K562 (cell line): ENCODE results near the gene METAP1. TPM values are rescaled to one million over a fixed set of nuclear protein-coding genes. Genes with fewer than 3 reads are reported as not detected.

Experiments
- ATAC-seq: fragments of 200-7000 bp; cut with Tn5 transposase; 3 replicates; pipeline ENCODE4 v1.9.1; 2020; ENCODE audit warnings: moderate library complexity
- BruUV-seq: library from RNA; stranded (reverse); fragments of 400-500 nt; replicated peaks from 2 replicates; lab custom pipeline; 2021; lab: Mats Ljungman, UMichigan
- CTCF ChIA-PET: fragments of 300-600 bp; formaldehyde crosslinking; extraction: SDS; loops from one replicate; lab custom pipeline; 2021; ENCODE audit warnings: low intra/inter-chr PET ratio; lab: Yijun Ruan, JAX
- POLR2A ChIA-PET: fragments of 300-600, 350-650 bp; sonication (Branson Sonifier 250); formaldehyde crosslinking; extraction: SDS; loops from one replicate; lab custom pipeline; 2021; ENCODE audit warnings: antibody characterized with exemption, inconsistent platforms; lab: Yijun Ruan, JAX
- DNase-seq, 4 experiments: peaks; one replicate each; pipeline versions ENCODE4 v3.0.0 to v3.0.0-alpha.2; 2011 to 2018; ENCODE audit warnings: low spot score in 3 of 4, mixed read lengths in 3 of 4; ENCODE audit errors: extremely low read depth in 1 of 4
- FAIRE-seq: peaks from 2 replicates; lab custom pipeline; 2011; peaks lifted over from hg19 to GRCh38; lab: Jason Lieb, UNC
- H2AFZ ChIP-seq: 2 replicates; pipeline ENCODE4 v1.6.0; 2011; ENCODE audit warnings: low read depth, low read length, control low read depth, inconsistent platforms
- H3K27ac ChIP-seq: fragments of 200-600 bp; 3 replicates; pipeline ENCODE4 v1.8.0; 2011; ENCODE audit warnings: low read depth, mild to moderate bottlenecking, control low read depth, inconsistent platforms, low read length, moderate library complexity, mixed read lengths; ENCODE audit errors: extremely low read depth
- H3K27me3 ChIP-seq, 2 experiments: fragments of 300-600 bp in 1 of 2; 2 replicates in 1 of 2; 3 replicates in 1 of 2; pipeline versions ENCODE4 v1.6.0 to v1.8.0; 2011; ENCODE audit warnings: inconsistent platforms in 2 of 2, low read length in 2 of 2, mild to moderate bottlenecking in 1 of 2, mixed read lengths in 1 of 2, moderate library complexity in 1 of 2; ENCODE audit not compliant: control insufficient read depth in 2 of 2, insufficient read depth in 2 of 2
- H3K36me3 ChIP-seq: fragments of 300-600 bp; 3 replicates; pipeline ENCODE4 v1.8.0; 2011; ENCODE audit warnings: mild to moderate bottlenecking, low read length, inconsistent platforms; ENCODE audit not compliant: control insufficient read depth, insufficient read depth
- H3K4me1 ChIP-seq, 2 experiments: fragments of 200-600 bp in 1 of 2; replicated peaks in 1 of 2; 2 replicates in 1 of 2; 3 replicates in 1 of 2; pipeline versions ENCODE4 v1.5.1 to v1.8.0; 2011; ENCODE audit warnings: inconsistent platforms in 2 of 2, low read length in 2 of 2, mild to moderate bottlenecking in 1 of 2, mixed read lengths in 1 of 2, moderate library complexity in 1 of 2; ENCODE audit not compliant: control insufficient read depth in 2 of 2, insufficient read depth in 2 of 2
- H3K4me2 ChIP-seq: 2 replicates; pipeline ENCODE4 v1.6.1; 2011; ENCODE audit warnings: low read length, control low read depth, inconsistent platforms, mixed read lengths; ENCODE audit not compliant: insufficient read depth
- H3K4me3 ChIP-seq: fragments of 200-600 bp; sonication (generic), shearing (Covaris generic); 2 replicates; pipeline ENCODE4 v1.5.1; 2016; ENCODE audit warnings: control low read depth, inconsistent platforms
- H3K79me2 ChIP-seq: fragments of 200-600 bp; 3 replicates; pipeline ENCODE4 v1.8.0; 2011; ENCODE audit warnings: low read length, inconsistent platforms; ENCODE audit not compliant: control insufficient read depth, insufficient read depth
- H3K9ac ChIP-seq, 2 experiments: 2 replicates each; pipeline versions ENCODE4 v1.6.0 to v1.6.1; 2011; ENCODE audit warnings: low read depth in 2 of 2, low read length in 2 of 2, control low read depth in 1 of 2, inconsistent platforms in 1 of 2, mild to moderate bottlenecking in 1 of 2, mixed read lengths in 1 of 2; ENCODE audit not compliant: insufficient read depth in 1 of 2
- H3K9me1 ChIP-seq: one replicate; pipeline ENCODE4 v1.6.0; 2011; ENCODE audit warnings: inconsistent platforms, mild to moderate bottlenecking, low read length, moderate library complexity; ENCODE audit not compliant: control insufficient read depth, insufficient read depth
- H3K9me3 ChIP-seq: replicated peaks from 2 replicates; pipeline ENCODE4 v1.5.1; 2011; ENCODE audit warnings: low read depth, low read length, inconsistent platforms; ENCODE audit not compliant: control insufficient read depth, insufficient read depth
- H4K20me1 ChIP-seq: replicated peaks from 2 replicates; pipeline ENCODE4 v1.6.1; 2011; ENCODE audit warnings: low read length, inconsistent platforms, mixed read lengths; ENCODE audit not compliant: control insufficient read depth, insufficient read depth
- DLX4 ChIP-seq: fragments of 250-450 bp; sonication (Bioruptor Pico); IDR thresholded peaks from 2 replicates; pipeline ENCODE4 v1.6.1; 2021; ENCODE audit warnings: mild to moderate bottlenecking
- MEF2D ChIP-seq: conservative IDR thresholded peaks from 2 replicates; pipeline ENCODE4 v1.6.1; 2016; ENCODE audit warnings: low read depth, missing genetic modification characterization, missing compliant biosample characterization
- SMAD1 ChIP-seq: fragments of 150-350 bp; IDR thresholded peaks from 2 replicates; pipeline ENCODE4 v1.6.1; 2014; ENCODE audit warnings: low read length, low read depth; ENCODE audit not compliant: partially characterized antibody
- SMARCC2 ChIP-seq: fragments of 450-650 bp; IDR thresholded peaks from 2 replicates; pipeline ENCODE4 v1.6.1; 2017; ENCODE audit warnings: antibody characterized with exemption, moderate library complexity, mild to moderate bottlenecking, low read depth
- SPI1 ChIP-seq: IDR thresholded peaks from 2 replicates; pipeline ENCODE4 v1.6.1; 2011; ENCODE audit warnings: low read depth, low read length, control low read depth, borderline replicate concordance
- WGBS: fragments of 100-300 bp; shearing (Covaris generic); methylation state at CpG from one replicate; pipeline ENCODE4 v1.1.6; 2016; ENCODE audit warnings: low coverage, mixed read lengths; ENCODE audit not compliant: insufficient coverage; ENCODE audit errors: missing lambda C conversion rate; 5-methylcytosine and 5-hydroxymethylcytosine counted together
- in situ Hi-C: fragments of 300-500 bp; cut with MboI; formaldehyde crosslinking; loops from 4 replicates; pipeline ENCODE4 v1.15.0; 2018; ENCODE audit warnings: inconsistent platforms, mixed read lengths
- intact Hi-C: fragments of 100-400 bp; cut with micrococcal nuclease; formaldehyde crosslinking; loops from 2 replicates; pipeline ENCODE4 v1.14.2; 2022
- polyA plus RNA-seq, 8 experiments: library from polyadenylated mRNA; depleted of rRNA in 4 of 8; stranded (reverse) in 5 of 8; unstranded in 3 of 8; fragments of >200 nt; fragmentation: Nextera tagmentation in 2 of 8; fragmentation: Illumina TruSeq in 1 of 8; extraction: Ambion mirVana in 2 of 8; extraction: Trizol in 1 of 8; gene quantifications; 2 replicates each; pipeline versions ENCODE4 v1.2.1 to v1.2.3, GENCODE V29; 2011 to 2014; ENCODE audit warnings: inconsistent platforms in 1 of 8, missing spikeins in 1 of 8
- total RNA-seq, 7 experiments: library from RNA; depleted of rRNA in 6 of 7; stranded (reverse); fragments of >200 nt in 6 of 7; fragmentation: Illumina TruSeq in 2 of 7; extraction: Trizol in 2 of 7; gene quantifications; 2 replicates each; pipeline versions ENCODE4 v1.2.1 to v1.2.3, GENCODE V29; 2011 to 2021; ENCODE audit warnings: low replicate concordance in 1 of 7
- TF ChIP-seq, protein P1 (sequence below): sonication (generic); formaldehyde crosslinking; IDR thresholded peaks from 2 replicates; pipeline ENCODE4 v1.8.0; 2022; ENCODE audit warnings: missing genetic modification reagents, mild to moderate bottlenecking, moderate library complexity, borderline replicate concordance

Gene METAP1
- total and polyA plus RNA-seq, 9 of the 15 experiments (the other 6 are each of a cell fraction or from before 2014, with no cell fraction given): 31.4 to 77.6 (median 59.5) TPM

GRCh38 chr4:99100876-99101275 lies 105.4 kb downstream of the METAP1 start:
- CTCF ChIA-PET: no interaction called here
- WGBS: 83% methylated on average over 1 of the region's 1 CpG

DNA sequence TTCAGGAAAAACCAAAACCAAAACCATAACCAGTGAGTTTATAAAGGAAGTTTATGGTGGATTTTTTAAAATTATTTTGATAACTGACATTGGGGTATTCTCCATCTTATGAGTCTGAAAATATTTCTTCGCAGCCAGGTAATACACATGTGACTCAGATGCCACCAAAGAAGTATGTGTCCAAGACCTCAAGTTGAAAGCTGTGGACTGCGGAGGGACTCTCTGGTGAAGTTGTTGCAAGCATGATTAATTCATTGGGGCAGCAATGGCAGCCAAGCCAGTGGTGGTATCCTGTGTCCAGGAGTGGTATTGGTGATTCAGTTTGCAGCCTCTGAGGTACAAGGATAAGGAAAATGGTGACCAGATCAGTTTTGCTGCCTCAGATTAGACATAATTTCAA lies 107.1 kb downstream of the METAP1 start:
- Histone ChIP-seq H3K79me2 (no peaks in the 10 kb centered on the region; the same call in 2 of the 3 replicates), H3K36me3 (no peaks in the 10 kb centered on the region), H3K4me2 (no peak overlapping the region), H3K9me1 (no peaks in the 10 kb centered on the region), H4K20me1 (no peaks in the 10 kb centered on the region), H3K9me3 (no peaks in the 10 kb centered on the region), H3K4me1 (peaks cover 0 to 4% of the 10 kb centered on the region in 2 experiments; a peak in 3 of 5 replicates), H2AFZ (no peak overlapping the region), H3K4me3 (no peak overlapping the region), H3K27me3 (no peaks in the 10 kb centered on the region), H3K27ac (no peak overlapping the region)
- BruUV-seq: no TSS peak
- DNase-seq (no peak), FAIRE-seq (no peak), ATAC-seq (no peak)
- in situ Hi-C loops: no loop called here
- POLR2A ChIA-PET: interaction anchor here (0.6 kb wide), 1 partner anchor 230 kb away, joined by 4 read pairs; no protein-coding TSS in a partner anchor
- TF ChIP-seq DLX4 (CRISPR knock-in tag) (no peak), SPI1 (no peak)
- TF ChIP-seq, protein P1, sequence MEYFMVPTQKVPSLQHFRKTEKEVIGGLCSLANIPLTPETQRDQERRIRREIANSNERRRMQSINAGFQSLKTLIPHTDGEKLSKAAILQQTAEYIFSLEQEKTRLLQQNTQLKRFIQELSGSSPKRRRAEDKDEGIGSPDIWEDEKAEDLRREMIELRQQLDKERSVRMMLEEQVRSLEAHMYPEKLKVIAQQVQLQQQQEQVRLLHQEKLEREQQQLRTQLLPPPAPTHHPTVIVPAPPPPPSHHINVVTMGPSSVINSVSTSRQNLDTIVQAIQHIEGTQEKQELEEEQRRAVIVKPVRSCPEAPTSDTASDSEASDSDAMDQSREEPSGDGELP: no peak
- TF ChIP-seq, all 486 proteins: peak for 0
- H3K9ac ChIP-seq: no peak overlapping the region
- WGBS: 95% methylated on average over 2 of the region's 2 CpGs
- CTCF ChIA-PET: no interaction called here
- intact Hi-C loops: no loop called here

More at GRCh38 chr4:99100876-99101275, 105.4 kb downstream of the METAP1 start:
- Histone ChIP-seq H3K27ac (no peak overlapping the region), H3K9me1 (no peaks in the 10 kb centered on the region), H3K4me3 (no peak overlapping the region), H3K79me2 (no peaks in the 10 kb centered on the region; the same call in 2 of the 3 replicates), H3K27me3 (no peaks in the 10 kb centered on the region), H4K20me1 (no peaks in the 10 kb centered on the region), H2AFZ (no peak overlapping the region), H3K9ac (no peak overlapping the region), H3K4me2 (no peak overlapping the region), H3K36me3 (no peaks in the 10 kb centered on the region), H3K9me3 (no peaks in the 10 kb centered on the region), H3K4me1 (peaks cover 0 to 4% of the 10 kb centered on the region in 2 experiments; a peak in 3 of 5 replicates)
- TF ChIP-seq SMAD1 (no peak), SMARCC2 (no peak), MEF2D (no peak)
- POLR2A ChIA-PET: no interaction called here
- in situ Hi-C loops: no loop called here
- intact Hi-C loops: no loop called here
- peak; percentile 52 for FAIRE-seq
- no peak; the same call in 2 of the 3 replicates for ATAC-seq
- no peak for DNase-seq
- no TSS peak for BruUV-seq
